G401 (cell line): ENCODE data around the gene DSTYK. TPM values are rescaled to one million over a fixed set of nuclear protein-coding genes. Genes with fewer than 3 reads are reported as not detected.
A peak's percentile ranks its signal among the peaks of the same experiment; 100 is the strongest.

Experiments
- DNase-seq: peaks from one replicate; pipeline ENCODE4 v3.0.0-alpha.2; 2015; ENCODE audit warnings: low spot score
- in situ Hi-C: cut with HindIII; loops from 2 replicates; pipeline ENCODE4 v1.10.0; 2016; ENCODE audit warnings: low sequenced_read_pairs, mixed read lengths
- total RNA-seq: library from RNA; depleted of rRNA; stranded (reverse); fragments of >200 nt; shearing (Covaris generic); gene quantifications from 2 replicates; pipeline ENCODE4 v1.2.3, GENCODE V29; 2014; rRNA removed

Gene DSTYK, protein sequence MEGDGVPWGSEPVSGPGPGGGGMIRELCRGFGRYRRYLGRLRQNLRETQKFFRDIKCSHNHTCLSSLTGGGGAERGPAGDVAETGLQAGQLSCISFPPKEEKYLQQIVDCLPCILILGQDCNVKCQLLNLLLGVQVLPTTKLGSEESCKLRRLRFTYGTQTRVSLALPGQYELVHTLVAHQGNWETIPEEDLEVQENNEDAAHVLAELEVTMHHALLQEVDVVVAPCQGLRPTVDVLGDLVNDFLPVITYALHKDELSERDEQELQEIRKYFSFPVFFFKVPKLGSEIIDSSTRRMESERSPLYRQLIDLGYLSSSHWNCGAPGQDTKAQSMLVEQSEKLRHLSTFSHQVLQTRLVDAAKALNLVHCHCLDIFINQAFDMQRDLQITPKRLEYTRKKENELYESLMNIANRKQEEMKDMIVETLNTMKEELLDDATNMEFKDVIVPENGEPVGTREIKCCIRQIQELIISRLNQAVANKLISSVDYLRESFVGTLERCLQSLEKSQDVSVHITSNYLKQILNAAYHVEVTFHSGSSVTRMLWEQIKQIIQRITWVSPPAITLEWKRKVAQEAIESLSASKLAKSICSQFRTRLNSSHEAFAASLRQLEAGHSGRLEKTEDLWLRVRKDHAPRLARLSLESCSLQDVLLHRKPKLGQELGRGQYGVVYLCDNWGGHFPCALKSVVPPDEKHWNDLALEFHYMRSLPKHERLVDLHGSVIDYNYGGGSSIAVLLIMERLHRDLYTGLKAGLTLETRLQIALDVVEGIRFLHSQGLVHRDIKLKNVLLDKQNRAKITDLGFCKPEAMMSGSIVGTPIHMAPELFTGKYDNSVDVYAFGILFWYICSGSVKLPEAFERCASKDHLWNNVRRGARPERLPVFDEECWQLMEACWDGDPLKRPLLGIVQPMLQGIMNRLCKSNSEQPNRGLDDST
- total RNA-seq = 5.5 and 8.6 TPM in 2 replicates

DNA sequence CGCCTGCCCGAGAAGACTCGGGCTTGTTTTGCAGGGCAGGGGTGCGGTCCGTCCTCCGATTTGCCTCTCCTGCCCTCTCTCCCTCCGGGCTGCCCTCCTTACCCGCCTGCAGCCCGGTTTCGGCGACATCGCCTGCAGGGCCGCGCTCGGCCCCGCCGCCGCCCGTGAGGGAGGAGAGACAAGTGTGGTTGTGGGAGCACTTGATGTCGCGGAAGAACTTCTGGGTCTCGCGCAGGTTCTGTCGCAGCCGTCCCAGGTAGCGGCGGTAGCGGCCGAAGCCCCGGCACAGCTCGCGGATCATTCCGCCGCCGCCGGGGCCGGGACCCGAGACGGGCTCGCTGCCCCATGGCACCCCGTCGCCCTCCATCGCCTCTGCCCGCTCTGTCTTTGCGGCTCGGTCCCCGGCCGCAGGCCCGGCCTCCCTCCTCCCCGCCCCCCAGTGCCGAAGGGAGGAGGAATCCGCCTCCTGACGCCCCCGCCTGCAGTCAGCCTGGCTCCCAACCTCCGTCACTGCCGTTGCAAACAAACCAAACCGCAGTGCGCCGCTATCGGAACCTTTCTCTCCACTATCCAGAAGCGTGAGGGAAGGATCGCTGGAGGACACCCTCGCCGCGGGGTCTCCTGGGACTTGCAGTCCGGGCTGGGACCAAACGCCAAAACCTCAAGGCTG is at the start of gene DSTYK:
Gene DSTYK, minus strand, starts transcription at position 534 of the 670 bp plus-strand sequence. Its CDS starts 167 bp downstream, at position 367.
- DNase-seq = peak; percentile 96
- in situ Hi-C loops = no loop called here

DNA sequence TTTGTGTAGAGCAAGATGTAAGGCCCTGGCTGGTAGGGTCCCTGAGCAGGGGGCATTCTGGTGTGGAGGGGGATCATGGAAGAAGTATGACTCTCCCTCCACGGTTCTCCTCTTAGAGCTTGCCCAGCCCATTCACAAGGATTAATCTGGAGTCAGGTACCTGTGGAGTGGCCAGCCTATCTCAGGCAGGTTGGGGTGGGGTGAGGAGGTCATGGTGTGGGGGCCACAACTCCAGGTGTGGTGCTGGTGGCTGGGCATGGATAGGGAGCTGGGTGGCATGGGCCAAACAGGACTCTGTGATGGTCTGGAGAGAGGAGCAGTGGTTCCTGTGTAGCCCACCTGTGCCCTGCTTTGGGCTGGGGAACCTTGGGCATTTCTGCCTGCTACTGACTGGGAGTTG is 48.5 kb upstream of the DSTYK start:
- DNase-seq = no peak
- in situ Hi-C loops = no loop called here

DNA sequence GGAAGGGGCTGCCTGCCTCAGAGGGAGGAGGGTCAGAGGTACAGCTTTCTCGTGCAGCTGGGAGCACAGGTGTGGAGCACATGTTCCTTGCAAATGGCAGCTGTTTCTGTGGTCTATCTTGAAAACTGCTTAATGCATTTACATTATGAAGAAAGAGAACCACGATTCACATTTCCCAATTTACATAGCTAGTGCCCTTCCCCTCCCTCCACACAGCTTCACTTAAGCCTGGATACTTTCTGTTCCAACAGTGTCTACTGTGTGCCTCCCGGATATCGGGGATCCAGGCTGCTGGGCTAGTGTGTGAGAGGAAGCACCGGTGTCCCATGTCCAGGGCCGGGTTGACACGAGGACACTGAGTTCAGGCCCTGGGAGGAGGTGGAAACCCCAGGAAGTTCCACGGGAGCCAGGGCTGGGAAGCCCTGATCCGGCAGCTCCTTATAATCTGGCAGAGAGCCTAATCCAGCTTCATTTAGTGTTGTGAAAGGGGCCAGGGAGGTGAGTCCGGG is 47.9 kb upstream of the DSTYK start:
- in situ Hi-C loops = no loop called here
- DNase-seq = no peak

DNA sequence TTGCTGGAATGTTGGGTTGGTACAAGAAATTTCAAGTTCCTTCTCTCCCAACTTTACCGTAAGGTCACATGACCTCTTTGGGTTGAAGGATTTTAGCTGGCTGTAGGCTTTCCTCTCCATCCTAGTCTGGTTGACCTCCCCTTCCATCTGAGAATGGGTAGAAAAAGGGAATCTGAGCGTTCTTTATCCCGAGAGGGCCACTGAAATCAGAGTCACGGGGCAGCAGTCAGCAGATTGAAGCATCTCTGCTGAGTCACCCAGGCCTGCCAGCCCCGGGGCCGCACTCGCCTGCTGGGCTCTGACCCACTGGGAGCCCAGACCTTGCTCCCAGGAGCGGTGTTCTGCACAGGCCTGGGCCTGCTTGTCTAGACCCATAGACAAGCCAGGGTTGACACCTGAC is 47.2 kb upstream of the DSTYK start:
- DNase-seq = no peak
- in situ Hi-C loops = no loop called here

DNA sequence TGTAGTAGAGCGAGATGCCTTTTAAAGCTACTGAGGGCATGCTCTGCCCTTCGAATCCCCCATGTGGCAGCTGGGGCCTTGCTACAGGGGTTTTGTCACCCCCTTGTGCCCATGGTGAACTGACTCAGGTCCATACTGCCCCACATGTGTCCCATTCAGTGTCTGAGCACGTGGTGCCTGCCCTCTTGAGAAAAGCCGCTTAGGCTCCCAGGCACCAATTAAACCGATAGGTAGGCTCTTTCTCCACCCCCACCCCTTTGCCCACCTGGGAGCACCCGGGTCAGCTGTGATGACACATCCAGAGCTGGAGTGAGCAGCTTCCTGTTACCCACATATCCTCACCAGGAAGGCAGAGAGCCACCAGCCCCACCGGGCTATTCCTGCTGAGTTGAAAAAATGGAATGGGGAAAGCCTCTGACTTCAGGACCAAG is 46.8 kb upstream of the DSTYK start:
- in situ Hi-C loops = no loop called here
- no peak for DNase-seq

DNA sequence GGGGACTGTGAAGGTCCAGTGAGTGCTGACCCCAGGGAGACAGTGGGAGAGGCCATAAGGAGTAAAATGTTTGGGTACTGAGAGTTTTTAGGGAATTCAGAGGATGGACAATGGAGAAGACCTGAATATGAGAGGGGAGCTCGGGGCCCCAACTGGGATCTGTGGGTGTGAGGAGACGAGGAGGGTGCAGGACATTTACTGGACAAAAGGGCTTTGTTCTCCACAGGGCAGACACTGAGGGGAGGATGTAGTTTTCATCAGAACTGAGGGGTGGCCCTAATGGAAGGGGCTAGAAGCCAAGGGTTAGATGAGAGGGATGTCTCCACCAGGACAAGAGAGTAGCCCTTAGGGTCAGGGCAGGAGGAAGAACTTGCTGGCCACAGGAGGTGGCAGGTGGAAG is 46.2 kb upstream of the DSTYK start:
- no peak for DNase-seq
- in situ Hi-C loops = no loop called here

DNA sequence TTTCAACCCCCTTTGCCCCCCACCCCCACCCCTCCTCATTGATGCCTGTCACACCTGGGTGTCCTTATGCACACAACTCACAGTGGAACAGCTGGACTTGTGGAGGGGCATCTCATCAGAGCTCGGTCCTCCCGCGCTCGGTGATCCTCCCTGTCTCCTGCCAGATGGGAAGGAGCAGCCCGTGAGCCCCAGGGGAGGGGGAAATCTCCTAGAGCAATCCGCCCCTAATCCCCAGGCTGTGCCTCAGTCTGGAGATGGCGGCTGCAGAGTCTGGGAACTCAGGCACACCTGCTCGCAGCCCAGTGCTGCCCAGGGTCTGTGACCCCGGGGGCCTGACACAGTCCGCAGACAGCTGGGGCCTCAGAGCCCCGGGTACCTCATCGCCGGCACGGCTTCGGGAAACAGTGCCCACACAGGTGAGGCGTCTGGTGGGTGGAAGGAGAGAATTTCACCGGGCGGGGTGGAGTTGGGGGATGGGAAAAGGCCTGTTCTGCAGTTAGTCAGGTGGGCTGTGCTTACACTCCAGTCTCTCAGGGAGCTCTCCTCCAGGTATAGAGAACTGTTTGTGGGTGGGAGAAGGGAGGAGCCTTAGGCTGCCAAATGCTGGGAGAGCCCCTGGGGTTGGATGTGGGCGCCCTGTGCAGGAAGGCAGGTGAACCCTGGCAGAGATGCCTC is 45.6 kb upstream of the DSTYK start:
- in situ Hi-C loops = no loop called here

DNA sequence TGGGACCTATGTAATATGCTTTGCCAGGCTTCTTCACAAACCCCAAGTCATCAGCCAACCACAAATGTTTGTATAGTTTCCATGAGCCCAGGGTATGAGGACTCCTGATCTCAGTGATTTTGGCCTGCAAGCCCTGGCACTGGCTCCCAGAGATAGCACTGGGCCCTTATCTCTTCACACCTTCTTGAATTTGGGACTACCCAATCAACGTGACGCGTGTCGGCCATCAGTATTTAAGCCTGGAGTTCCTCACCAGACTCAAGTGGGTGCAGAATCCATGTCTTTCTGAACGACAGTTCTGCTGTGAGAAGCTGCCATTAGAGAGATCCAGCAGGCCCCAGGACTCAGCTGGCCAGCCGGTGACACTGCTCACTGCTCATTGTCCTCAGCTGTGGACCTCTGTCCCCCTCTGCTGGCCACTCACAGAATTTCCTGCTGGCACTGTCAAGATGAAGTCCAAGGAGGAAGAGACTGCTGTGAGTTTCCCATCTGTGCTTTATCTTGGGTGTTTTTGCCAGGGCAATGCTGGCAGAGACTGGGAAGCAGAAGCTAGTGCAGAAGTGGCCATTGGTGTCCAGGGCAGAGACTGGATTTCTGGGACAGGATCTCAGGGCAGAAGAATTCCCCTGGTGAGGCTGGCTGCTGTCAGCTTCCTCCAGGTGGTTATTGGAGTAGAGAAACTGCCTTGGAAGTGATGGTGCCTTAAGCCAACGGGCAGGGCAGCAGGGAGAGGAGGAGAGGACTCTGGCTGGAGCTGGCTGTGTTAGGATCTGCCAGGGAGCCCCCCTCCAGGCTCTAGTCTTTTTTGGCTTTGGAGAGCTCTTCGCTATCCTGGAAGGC is 44.7 kb upstream of the DSTYK start:
- in situ Hi-C loops = no loop called here
- DNase-seq = peak; percentile 98

More for the DNA sequence above, 45.6 kb upstream of the DSTYK start:
- no peak for DNase-seq

DNA sequence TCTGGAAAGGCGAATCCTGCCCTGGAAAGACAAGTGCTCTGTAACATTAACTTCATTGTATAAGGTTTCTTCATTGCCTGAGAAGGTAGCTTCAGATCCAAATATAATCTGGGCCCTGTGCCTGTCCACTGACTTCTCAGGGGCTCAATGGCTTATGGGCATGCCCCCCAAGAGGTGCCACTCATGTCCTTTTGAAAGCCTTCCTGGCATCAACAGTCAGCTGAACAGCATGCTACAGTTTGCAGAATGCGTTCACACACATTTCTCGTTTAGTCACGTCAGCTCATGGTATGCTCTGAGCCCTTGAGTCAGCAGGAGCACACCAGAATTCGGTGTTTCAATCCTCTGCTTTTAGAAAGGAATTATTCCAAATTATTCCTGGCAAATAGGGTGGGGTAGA is 40.1 kb upstream of the DSTYK start:
- in situ Hi-C loops = no loop called here

DNA sequence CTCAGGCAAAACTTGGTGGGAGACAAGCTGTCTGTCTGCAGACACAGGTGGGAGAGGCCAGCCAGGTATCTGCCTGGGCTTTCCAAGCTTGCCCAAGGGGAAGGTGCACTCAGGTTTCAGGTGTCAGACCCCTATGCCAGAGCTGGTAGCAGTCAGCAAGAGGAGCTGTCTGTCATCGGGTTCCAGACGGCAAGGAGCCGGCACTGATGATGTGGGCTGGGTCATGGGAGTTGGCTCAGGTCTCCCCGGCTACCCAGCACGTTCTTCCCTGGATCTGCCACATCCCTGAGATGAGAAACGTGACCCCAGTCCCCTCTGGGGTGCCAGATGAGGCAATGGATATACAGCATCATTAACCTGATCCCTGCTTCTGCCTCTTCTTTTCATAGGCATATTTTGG is 39.2 kb upstream of the DSTYK start:
- in situ Hi-C loops = no loop called here
- no peak for DNase-seq

More for the DNA sequence above, 40.1 kb upstream of the DSTYK start:
- no peak for DNase-seq

DNA sequence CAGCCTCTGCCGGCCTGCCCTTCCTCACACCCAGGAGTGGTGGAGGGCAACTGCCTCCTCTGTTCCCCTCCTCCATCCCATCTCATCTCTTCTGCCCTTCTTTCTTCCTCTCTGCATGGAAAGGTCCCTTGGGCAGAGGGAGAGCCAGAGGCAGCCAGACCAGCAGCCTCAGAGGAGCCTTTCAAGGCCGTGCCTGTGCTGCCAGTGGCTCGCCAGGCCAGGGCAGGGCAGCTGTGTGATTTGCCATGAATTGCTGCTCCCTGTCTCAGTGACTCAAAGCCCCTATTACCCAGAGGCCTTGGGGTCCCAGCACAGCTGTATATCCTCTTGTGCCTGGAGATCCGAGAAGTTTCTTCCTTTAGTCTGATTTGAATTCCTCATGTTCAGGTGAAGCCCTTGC is 38.1 kb upstream of the DSTYK start:
- no peak for DNase-seq
- in situ Hi-C loops = no loop called here

DNA sequence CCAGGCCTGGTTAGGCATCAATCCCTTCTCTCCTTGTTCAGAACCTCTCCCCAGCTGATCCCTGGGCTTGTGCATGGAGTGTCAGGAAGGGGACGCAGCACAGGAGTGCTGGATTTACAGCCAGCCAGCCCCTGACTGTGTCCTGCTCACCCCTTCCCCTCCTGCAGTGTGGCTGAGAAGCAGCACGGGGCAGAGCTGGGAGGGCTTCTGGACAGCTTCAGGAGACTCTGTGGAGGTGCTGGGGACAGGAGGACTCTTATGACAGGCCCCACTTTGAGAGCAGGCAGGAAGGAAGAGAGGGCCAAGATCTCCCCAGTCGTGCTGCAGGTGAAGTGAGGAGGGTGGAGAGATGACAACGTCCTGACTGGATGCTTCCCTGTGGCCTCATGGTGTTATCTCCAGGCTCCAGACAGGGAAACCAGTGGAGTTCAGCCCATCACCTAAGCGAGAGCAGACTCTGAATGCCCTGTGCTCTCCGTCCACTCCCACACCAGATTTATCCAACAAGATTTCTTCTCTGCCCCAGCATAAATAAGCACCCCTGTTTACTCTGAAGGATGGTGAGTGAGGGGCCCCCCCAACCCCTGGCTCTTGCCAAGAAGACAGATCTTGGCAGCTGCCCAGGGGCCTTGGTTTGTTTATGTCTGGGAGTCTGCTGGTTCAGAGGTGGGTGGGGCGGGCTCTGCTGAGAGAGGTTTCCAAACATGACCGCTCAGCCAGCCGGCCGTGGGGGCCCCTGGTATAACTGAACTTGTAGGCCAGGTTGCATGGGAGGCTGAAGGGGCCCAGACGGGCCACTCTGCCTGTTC is 37.5 kb upstream of the DSTYK start:
- in situ Hi-C loops = no loop called here
- DNase-seq = peak; percentile 72

DNA sequence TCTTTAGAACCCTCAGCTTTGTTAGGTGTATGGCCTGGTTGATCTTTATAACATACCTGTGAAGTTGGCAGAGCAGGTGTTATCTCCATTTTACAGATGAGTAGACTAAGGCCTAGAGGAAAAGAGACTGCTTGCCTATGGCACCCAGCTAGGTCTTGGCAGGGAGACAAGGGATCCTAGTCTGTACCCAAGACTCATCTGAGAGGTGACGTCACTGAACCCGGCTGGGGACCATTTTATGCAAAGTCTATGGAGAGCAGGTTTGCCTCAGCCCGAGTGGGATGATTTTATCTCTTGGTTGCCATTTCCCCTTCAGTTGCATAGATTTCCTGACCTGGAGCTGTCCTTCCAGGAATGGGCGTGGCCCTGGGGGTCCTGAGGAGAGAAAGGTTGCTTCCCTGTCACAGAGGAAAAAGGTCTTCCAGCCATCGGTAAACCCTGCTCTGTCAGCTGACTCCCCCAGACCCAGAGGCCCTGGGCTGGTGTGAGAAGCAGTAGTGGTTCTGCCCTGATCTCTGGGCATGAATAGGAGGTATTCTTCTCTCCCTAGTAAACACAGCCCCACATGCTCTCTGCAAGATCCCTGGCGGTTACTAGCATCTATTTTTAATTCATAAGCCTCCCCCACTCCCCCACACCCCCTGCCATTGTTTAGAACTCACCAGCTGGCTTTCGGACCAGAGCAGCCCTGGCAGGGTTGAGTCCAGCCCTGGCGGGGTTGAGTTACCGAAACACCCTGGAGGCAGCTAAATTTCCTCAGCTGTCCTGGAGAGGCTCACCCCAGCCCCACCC is 35.8 kb upstream of the DSTYK start:
- in situ Hi-C loops = no loop called here
- peak; percentile 79 for DNase-seq

DNA sequence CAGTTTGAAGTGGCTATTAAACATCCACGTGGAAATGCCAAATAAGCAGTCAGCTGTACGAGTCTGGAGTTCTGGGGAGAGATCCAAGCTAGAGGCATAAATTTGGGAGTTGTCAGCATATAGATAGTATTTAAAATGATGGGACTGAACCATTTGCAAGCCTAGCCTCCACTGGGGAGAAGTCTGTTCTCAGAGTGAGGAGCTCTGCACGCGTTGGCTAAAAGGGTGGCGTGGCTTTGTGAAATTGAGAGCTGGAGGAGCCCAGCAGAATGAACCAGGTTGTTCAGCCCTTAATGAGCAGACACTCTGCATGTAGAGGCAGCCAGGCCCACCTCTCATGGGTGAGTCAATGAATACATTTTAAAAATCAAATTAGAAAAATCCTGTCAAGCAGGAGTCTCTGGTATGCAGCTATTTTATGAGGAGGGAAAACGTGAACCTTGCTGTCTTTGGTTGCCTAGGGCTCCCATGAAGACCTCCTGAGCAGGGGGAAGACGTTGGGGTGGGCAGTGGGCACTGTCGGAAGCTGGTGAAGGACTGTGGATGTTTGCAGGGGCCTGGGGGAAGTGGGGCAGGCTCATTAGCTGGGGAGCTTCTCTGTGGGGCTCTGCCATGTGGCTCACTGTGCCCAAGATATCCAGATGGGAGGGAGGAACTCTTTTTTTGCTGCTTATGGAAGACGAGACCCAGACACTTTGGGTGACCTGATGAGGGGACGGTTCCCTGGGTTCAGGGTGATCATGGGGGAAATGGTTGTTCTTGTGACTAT is 35.0 kb upstream of the DSTYK start:
- no peak for DNase-seq
- in situ Hi-C loops = no loop called here

DNA sequence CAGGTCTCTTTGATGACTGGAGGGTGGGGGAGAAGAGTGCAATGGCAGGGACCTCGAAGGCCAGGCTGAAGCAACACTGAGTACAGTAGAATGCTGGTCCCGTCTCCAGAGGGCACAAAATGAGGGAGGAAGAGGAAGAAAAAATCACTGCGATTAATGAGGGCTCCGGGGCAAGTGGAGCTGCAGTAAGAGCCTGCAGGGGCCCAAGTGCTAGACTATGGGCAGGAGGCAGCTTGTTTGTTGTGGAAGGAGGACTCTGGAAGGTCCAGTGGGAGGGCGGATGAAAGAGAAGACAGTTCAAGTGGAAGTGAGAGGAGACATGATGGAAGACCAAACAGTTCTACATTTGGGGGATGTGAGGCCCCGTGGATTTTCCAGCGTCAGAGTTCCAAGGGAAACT is 33.6 kb upstream of the DSTYK start:
- no peak for DNase-seq
- in situ Hi-C loops = no loop called here

DNA sequence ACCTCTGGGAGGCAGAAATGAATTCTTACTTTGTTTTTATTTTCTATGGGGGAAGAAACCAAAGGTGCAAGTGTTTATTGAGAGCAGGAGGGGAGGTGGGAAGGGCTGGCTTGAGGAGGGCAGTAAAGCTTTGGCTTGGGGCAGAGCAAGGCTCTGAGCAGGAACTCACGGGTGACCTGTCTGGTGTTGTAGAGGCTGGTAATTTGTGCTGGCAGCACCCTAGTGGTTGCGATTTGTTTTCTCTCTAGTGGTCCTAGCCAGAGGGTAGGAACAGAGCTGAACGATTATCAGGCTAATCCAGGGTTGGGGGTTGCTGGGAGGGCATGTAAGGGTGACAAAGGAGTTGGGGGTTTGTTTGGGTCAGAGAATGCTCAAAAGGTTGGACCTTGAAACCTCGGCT is 32.9 kb upstream of the DSTYK start:
- in situ Hi-C loops = no loop called here
- no peak for DNase-seq
